ENCODE measurements around the gene BARX1. TPM values are rescaled to one million over a fixed set of nuclear protein-coding genes. Genes with fewer than 3 reads are reported as not detected.
"Not testable (repeated sequence)": the region's sequence is repeated elsewhere in the genome, so short reads cannot be mapped to it uniquely, and the experiment has no call there.

Gene BARX1
- total and polyA plus RNA-seq, 9 donors: 0.07 TPM; not detected in 8

DNA sequence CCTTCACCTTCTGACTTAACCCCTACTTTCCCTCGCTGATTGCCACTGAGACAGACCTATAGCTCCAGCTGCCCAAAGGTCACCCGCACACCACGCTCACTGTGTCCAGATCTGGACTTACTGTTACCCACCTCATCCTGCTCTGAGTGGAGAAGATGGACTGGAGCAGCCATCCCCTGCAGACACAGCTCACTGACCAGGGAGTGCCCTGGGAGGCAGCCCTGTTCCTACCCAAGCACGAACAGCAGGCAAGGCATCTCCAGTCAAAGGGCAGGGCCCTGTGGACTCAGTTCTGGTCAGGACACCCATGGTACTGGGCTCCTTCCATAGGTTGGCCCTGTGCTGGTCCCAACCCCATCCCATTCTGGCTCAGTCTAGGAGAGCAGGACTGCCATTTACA, 9.5 kb upstream of the BARX1 start:
- H3K27me3 ChIP-seq: no peaks in the 10 kb centered on the region

DNA sequence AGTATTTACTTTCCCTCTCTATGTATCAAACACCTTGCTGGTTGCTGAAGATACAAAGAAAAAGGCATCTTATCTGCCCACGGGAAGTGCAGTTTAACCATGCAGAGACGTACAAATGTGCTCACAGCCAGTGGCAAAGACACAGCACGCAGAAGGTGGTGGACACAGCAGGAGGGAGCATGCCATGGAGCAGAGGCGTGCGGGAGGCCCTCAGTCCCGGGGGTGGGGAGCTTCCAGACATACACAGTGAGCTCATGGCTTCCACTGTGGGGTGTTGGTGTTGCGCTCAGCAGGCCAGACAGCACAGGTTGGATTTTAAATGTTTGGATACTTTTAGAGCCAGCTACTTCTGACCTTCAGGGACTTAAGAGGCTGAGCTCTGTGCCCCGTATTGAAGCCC, 8.8 kb upstream of the BARX1 start:
- Histone ChIP-seq H3K9me3 (no peaks in the 10 kb centered on the region), H3K4me3 (no peak overlapping the region), H3K4me1 (ENCODE audit: insufficient read depth) (peaks cover 3% of the 10 kb centered on the region), H3K36me3 (no peaks in the 10 kb centered on the region), H3K27ac (no peak overlapping the region), H3K27me3 (no peaks in the 10 kb centered on the region)
- intact Hi-C loops (cut with DNase I): loop anchor here in 2 of 4 donors (5.0 to 10.0 kb wide), 3 partner anchors 279 to 799 kb away; no protein-coding TSS in a partner anchor
- 59 to 62% (median 62%) methylated on average over 8 of the region's 8 CpGs for WGBS, 3 donors
- DNase-seq: no peak
- TF ChIP-seq, protein P1, sequence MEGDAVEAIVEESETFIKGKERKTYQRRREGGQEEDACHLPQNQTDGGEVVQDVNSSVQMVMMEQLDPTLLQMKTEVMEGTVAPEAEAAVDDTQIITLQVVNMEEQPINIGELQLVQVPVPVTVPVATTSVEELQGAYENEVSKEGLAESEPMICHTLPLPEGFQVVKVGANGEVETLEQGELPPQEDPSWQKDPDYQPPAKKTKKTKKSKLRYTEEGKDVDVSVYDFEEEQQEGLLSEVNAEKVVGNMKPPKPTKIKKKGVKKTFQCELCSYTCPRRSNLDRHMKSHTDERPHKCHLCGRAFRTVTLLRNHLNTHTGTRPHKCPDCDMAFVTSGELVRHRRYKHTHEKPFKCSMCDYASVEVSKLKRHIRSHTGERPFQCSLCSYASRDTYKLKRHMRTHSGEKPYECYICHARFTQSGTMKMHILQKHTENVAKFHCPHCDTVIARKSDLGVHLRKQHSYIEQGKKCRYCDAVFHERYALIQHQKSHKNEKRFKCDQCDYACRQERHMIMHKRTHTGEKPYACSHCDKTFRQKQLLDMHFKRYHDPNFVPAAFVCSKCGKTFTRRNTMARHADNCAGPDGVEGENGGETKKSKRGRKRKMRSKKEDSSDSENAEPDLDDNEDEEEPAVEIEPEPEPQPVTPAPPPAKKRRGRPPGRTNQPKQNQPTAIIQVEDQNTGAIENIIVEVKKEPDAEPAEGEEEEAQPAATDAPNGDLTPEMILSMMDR (IDR thresholded peaks at IDR 0.05): no peak
- no peak for TF ChIP-seq EP300 (IDR thresholded peaks at IDR 0.05)

More for the DNA sequence above, 9.5 kb upstream of the BARX1 start:
- Histone ChIP-seq H3K9me3 (no peaks in the 10 kb centered on the region), H3K36me3 (no peaks in the 10 kb centered on the region), H3K27ac (no peak overlapping the region), H3K4me1 (ENCODE audit: insufficient read depth) (peaks cover 3% of the 10 kb centered on the region), H3K4me3 (no peak overlapping the region)
- TF ChIP-seq POLR2A (IDR thresholded peaks at IDR 0.05) (no peak), EP300 (IDR thresholded peaks at IDR 0.05) (no peak)
- TF ChIP-seq, protein P1 (IDR thresholded peaks at IDR 0.05): no peak
- intact Hi-C loops (cut with DNase I): loop anchor here in 2 of 4 donors (5.0 to 10.0 kb wide), 3 partner anchors 280 to 800 kb away; no protein-coding TSS in a partner anchor
- 83 to 88% (median 87%) methylated on average over 4 of the region's 4 CpGs for WGBS, 3 donors
- no peak for DNase-seq

DNA sequence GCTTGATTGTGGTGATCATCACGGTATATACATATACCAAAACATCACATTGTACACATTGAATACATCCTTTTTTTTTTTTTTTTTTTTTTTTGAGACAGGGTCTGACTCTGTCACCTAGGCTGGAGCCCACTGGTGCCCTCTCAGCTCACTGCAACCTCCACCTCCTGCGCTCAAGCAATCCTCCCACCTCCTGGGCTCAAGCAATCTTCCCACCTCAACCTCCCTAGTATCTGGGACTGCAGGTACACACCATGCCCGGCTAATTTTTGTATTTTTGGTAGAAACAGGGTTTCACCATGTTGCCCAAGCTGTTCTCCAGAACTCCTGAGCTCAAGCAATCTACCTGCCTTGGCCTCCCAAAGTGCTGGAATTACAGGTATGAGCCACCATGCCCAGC, 8.3 kb upstream of the BARX1 start:
- H3K9me3 ChIP-seq; H3K4me1 ChIP-seq (ENCODE audit: insufficient read depth); H3K36me3 ChIP-seq; H3K27ac ChIP-seq; H3K4me3 ChIP-seq; DNase-seq; H3K27me3 ChIP-seq: not testable (repeated sequence)
- intact Hi-C loops (cut with DNase I): loop anchor here in 2 of 4 donors (5.0 to 10.0 kb wide), 3 partner anchors 279 to 799 kb away; no protein-coding TSS in a partner anchor
- 41 to 54% (median 49%) methylated on average over 3 of the region's 3 CpGs for WGBS, 3 donors

DNA sequence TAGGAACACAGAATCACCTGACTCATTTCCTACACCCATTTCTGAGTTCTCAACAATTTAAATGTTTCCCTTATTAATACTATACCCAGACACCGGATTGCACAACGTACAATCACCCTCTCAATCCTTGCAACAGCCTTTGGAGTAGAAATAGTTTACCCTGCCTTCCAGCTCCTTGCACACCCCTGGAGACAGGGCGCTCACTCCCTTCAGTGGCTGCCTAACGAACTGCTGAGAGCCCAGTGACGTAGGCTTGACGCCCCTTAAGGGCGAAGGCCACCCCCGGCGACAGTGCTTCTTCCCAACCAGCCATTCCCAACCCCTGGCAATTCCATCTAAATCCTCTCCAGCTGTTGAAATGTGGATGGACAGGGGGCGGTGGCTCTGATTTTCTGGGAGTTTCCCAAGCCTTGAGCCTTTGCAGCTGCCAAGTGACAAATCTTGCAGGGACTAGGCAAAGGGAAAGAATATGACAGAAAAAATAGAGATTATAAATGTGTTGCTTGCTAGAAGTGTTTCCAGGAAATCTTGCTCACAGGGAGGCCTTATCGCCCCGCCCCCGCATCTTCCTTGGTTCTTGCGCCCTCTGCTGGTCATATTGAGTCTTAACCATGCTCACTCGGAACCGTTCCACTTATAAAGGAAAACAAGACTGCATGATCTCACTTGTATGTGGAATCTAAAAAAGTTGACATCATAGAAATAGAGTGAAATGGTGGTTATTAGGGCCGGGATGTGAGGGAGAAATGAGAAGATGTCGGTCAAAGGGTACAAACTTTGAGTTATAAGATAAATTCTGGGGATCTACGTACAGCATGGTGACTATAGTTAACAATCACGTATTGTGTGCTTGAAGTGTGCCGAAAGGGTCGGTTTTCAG, 7.6 kb upstream of the BARX1 start:
- intact Hi-C loops (cut with DNase I): loop anchor here in 2 of 4 donors (5.0 to 10.0 kb wide), 3 partner anchors 278 to 798 kb away; no protein-coding TSS in a partner anchor
- Histone ChIP-seq H3K27me3 (no peaks in the 10 kb centered on the region), H3K4me1 (ENCODE audit: insufficient read depth) (peaks cover 3% of the 10 kb centered on the region), H3K36me3 (no peaks in the 10 kb centered on the region), H3K27ac (no peak overlapping the region), H3K4me3 (no peak overlapping the region), H3K9me3 (no peaks in the 10 kb centered on the region)
- DNase-seq: peak; percentile 60 to 80 (median 78)
- TF ChIP-seq EP300 (IDR thresholded peaks at IDR 0.05): no peak
- TF ChIP-seq, protein P1 (IDR thresholded peaks at IDR 0.05): peak; percentile 49 to 62 (median 59)
- no peak for TF ChIP-seq POLR2A (IDR thresholded peaks at IDR 0.05)
- WGBS, 3 donors: 15 to 18% (median 16%) methylated on average over 22 of the region's 22 CpGs

DNA sequence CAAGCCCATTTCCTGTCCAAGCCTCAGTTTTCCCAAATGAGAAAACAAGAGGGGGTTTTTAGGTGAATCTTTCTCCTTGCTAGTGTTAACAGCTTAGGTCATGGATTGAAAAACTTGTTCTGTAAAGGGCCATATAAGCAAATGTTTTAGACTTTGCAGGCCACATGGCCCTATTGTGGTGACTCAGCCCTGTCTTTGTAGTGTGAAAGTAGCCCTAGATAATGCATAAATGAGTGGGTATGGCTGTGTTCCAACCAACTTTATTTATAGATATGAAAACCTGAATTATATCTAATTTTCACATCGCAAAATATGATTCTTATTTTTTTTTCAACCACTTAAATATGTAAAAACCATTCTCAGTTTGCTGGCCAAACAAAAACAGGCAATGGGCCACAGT, 6.9 kb upstream of the BARX1 start:
- WGBS, 3 donors: 78 to 88% (median 85%) methylated on average over 1 of the region's 1 CpG
- peaks cover 3% of the 10 kb centered on the region for H3K4me1 ChIP-seq (ENCODE audit: insufficient read depth)
- intact Hi-C loops (cut with DNase I): loop anchor here in 2 of 4 donors (5.0 to 10.0 kb wide), 3 partner anchors 277 to 797 kb away; no protein-coding TSS in a partner anchor
- no peak overlapping the region for H3K27ac ChIP-seq
- no peak overlapping the region for H3K4me3 ChIP-seq
- no peaks in the 10 kb centered on the region for H3K36me3 ChIP-seq
- H3K27me3 ChIP-seq: no peaks in the 10 kb centered on the region
- no peaks in the 10 kb centered on the region for H3K9me3 ChIP-seq
- TF ChIP-seq, protein P1 (IDR thresholded peaks at IDR 0.05): no peak
- TF ChIP-seq POLR2A (IDR thresholded peaks at IDR 0.05) (no peak), EP300 (IDR thresholded peaks at IDR 0.05) (no peak)
- no peak for DNase-seq

All from ovary (tissue), 9 donors.